Effector memory CD4-positive, alpha-beta T cell (primary cell): Measurements from ENCODE around the gene CD34.

Experiments used
- DNase-seq, 3 donors: peaks; one replicate each; pipeline ENCODE4 v3.0.0-alpha.2; 2020
- H3K27ac ChIP-seq: 2 replicates; pipeline ENCODE4 v1.7.0; 2013; ENCODE audit warnings: mild to moderate bottlenecking, low read length, moderate library complexity; ENCODE audit not compliant: insufficient read depth, poor library complexity, severe bottlenecking
- H3K27me3 ChIP-seq: replicated peaks from 2 replicates; pipeline ENCODE4 v1.7.0; 2013; ENCODE audit warnings: mild to moderate bottlenecking, low read length; ENCODE audit not compliant: insufficient read depth, control insufficient read depth, poor library complexity, severe bottlenecking
- H3K36me3 ChIP-seq: 2 replicates; pipeline ENCODE4 v1.7.0; 2013; ENCODE audit warnings: mild to moderate bottlenecking, low read length, moderate library complexity; ENCODE audit not compliant: control insufficient read depth, insufficient read depth
- H3K4me1 ChIP-seq: 2 replicates; pipeline ENCODE4 v1.7.0; 2013; ENCODE audit warnings: low read length, mild to moderate bottlenecking; ENCODE audit not compliant: control insufficient read depth, insufficient read depth, poor library complexity, severe bottlenecking
- H3K4me3 ChIP-seq: 2 replicates; pipeline ENCODE4 v1.7.0; 2013; ENCODE audit warnings: low read length, low read depth, mild to moderate bottlenecking; ENCODE audit not compliant: insufficient read depth, poor library complexity, severe bottlenecking
- H3K9me3 ChIP-seq: 2 replicates; pipeline ENCODE4 v1.7.0; 2013; ENCODE audit warnings: mild to moderate bottlenecking, low read length, moderate library complexity; ENCODE audit not compliant: control insufficient read depth

The CD34 gene

GRCh38 chr1:207890136-207890738 is 20.7 kb downstream of the CD34 start:
- Histone ChIP-seq H3K4me3 (no peak overlapping the region), H3K36me3 (no peaks in the 10 kb centered on the region), H3K4me1 (no peaks in the 10 kb centered on the region), H3K9me3 (no peaks in the 10 kb centered on the region), H3K27me3 (no peaks in the 10 kb centered on the region), H3K27ac (no peak overlapping the region)
- DNase-seq = no peak

GRCh38 chr1:207888652-207889051 is 22.3 kb downstream of the CD34 start:
- Histone ChIP-seq H3K4me1 (peaks cover 12% of the 10 kb centered on the region), H3K9me3 (no peaks in the 10 kb centered on the region), H3K4me3 (no peak overlapping the region), H3K27ac (no peak overlapping the region), H3K27me3 (no peaks in the 10 kb centered on the region), H3K36me3 (no peaks in the 10 kb centered on the region)
- DNase-seq = no peak

- Histone ChIP-seq H3K4me3 (no peak overlapping the region), H3K27ac (no peak overlapping the region), H3K4me1 (peaks cover 14% of the 10 kb centered on the region), H3K36me3 (no peaks in the 10 kb centered on the region), H3K9me3 (no peaks in the 10 kb centered on the region), H3K27me3 (no peaks in the 10 kb centered on the region)
- no peak for DNase-seq
Measured at GRCh38 chr1:207887542-207888201, 23.3 kb downstream of the CD34 start.

DNA sequence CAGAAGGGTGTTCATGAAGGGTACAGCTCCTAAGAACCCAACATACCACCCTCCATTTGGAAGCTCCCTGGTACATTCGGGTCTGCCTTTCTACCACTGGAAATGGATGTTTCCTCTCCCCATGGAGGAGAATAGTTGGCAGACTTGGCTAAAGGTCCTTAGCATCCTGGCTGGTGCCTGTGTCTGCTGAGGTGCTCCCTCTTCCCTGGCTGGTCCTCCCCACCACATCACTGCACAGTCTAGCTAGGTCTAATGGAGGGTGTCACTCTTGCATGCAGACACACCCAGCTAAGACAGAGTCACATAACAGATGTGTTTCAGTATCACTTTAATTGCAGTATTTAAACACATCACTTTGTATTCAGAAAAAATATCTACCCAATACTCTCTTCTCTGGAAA is 24.7 kb downstream of the CD34 start:
- no peak overlapping the region for H3K4me3 ChIP-seq
- H3K9me3 ChIP-seq = no peaks in the 10 kb centered on the region
- H3K4me1 ChIP-seq = peaks cover 17% of the 10 kb centered on the region
- no peaks in the 10 kb centered on the region for H3K27me3 ChIP-seq
- no peak overlapping the region for H3K27ac ChIP-seq
- no peaks in the 10 kb centered on the region for H3K36me3 ChIP-seq
- DNase-seq = no peak

DNA sequence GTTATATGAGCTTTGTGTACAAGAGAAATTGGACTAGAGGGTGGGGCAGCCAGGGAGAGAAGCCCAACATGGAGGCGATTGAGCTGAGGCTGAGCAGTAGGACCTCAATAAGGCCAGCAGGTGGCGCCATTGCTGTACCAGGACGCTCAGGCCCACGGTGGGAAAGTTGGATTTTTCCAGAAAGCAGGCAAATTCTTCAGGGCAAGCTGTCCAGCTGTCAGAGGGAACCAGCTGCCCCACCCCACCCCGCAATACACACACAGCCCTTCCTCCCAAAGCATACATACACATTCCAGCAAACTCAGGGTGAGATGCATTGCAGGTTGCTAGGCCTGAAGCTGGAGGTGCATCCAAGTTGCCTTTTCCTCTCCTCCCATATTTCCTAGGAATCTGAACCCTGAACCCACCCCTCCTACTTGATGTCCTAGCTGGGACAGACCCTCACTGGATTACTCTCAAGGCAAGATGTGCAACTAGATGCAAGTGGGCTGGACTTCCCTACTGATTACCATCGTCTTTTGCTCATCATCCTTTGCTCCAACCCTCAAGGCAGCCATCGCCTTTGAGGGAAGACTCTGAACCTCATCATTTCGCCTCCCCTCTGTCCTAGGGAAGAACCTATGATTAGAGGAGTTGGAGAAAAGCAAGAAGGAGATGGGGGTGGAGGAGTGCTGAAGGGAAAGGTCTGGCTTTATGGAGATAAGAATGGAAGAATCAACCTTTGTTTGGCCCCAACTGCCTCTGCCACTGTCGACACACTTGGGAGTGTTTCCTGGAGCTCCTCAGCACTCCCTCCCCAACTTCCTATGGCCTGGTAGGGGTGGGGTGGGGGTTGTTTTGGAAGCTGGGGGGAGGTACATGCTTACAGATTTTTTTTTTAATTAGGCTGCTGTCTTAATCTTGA is 25.5 kb downstream of the CD34 start:
- no peaks in the 10 kb centered on the region for H3K9me3 ChIP-seq
- H3K27ac ChIP-seq = no peak overlapping the region
- H3K4me3 ChIP-seq = no peak overlapping the region
- no peaks in the 10 kb centered on the region for H3K27me3 ChIP-seq
- DNase-seq = peak; percentile 37 to 63 (median 42)
- H3K4me1 ChIP-seq = peaks cover 17% of the 10 kb centered on the region
- H3K36me3 ChIP-seq = no peaks in the 10 kb centered on the region

GRCh38 chr1:207884266-207885029 is 26.5 kb downstream of the CD34 start:
- no peaks in the 10 kb centered on the region for H3K36me3 ChIP-seq
- peak overlapping the region; percentile 75 for H3K27ac ChIP-seq
- peak overlapping the region; percentile 17 for H3K4me3 ChIP-seq
- peaks cover 17% of the 10 kb centered on the region for H3K4me1 ChIP-seq
- no peaks in the 10 kb centered on the region for H3K27me3 ChIP-seq
- H3K9me3 ChIP-seq = no peaks in the 10 kb centered on the region
- no peak for DNase-seq

GRCh38 chr1:207883660-207884250 is 27.2 kb downstream of the CD34 start:
- Histone ChIP-seq H3K9me3 (no peaks in the 10 kb centered on the region), H3K4me3 (peak overlapping the region; percentile 59), H3K27me3 (no peaks in the 10 kb centered on the region), H3K36me3 (no peaks in the 10 kb centered on the region), H3K4me1 (peaks cover 17% of the 10 kb centered on the region), H3K27ac (peak overlapping the region; percentile 75)
- DNase-seq = no peak

GRCh38 chr1:207883104-207883651 is 27.7 kb downstream of the CD34 start:
- Histone ChIP-seq H3K9me3 (no peaks in the 10 kb centered on the region), H3K4me1 (peaks cover 17% of the 10 kb centered on the region), H3K27me3 (no peaks in the 10 kb centered on the region), H3K36me3 (no peaks in the 10 kb centered on the region), H3K4me3 (peak overlapping the region; percentile 59), H3K27ac (peak overlapping the region; percentile 75)
- no peak for DNase-seq

DNA sequence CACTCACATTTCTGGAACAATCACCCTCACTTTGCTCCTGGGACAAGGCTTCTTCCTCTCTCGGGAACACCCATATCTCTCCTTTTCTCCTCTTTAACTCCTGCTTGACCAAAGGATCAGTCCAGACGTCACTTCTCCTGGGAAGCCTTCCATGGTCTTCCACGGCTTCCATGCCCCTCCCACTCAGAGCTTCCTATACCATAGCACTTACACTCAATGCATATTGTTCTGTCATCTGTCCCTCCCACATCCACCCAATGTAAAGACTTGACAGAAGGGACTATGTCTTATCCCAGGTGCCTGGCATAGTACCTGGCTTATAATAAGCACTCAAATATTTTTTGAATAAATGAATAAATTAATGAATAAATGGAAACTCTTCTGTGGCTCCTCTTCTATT is 28.2 kb downstream of the CD34 start:
- Histone ChIP-seq H3K4me3 (peak overlapping the region; percentile 59), H3K4me1 (peaks cover 17% of the 10 kb centered on the region), H3K36me3 (no peaks in the 10 kb centered on the region), H3K9me3 (no peaks in the 10 kb centered on the region), H3K27ac (peak overlapping the region; percentile 75), H3K27me3 (no peaks in the 10 kb centered on the region)
- no peak for DNase-seq
